ENCODE data around the gene SGIP1. TPM values are rescaled to one million over a fixed set of nuclear protein-coding genes. Genes with fewer than 3 reads are reported as not detected.
"Not testable (repeated sequence)": the region's sequence is repeated elsewhere in the genome, so short reads cannot be mapped to it uniquely, and the experiment has no call there.

SGIP1 gene
- total RNA-seq, 2 donors from 2014 or later, result 1.0 to 2.4 TPM

- ATAC-seq (no peak), DNase-seq (no peak)
- intact Hi-C loops (cut with DNase I, micrococcal nuclease), result no loop called here
These were observed 15.1 kb downstream of the SGIP1 start for GRCh38 chr1:66549017-66549416.

- ATAC-seq, result no peak
- intact Hi-C loops (cut with DNase I, micrococcal nuclease), result no loop called here
- DNase-seq, result no peak
These were observed 16.3 kb downstream of the SGIP1 start for GRCh38 chr1:66550243-66550642.

- intact Hi-C loops (cut with DNase I, micrococcal nuclease), result no loop called here
- ATAC-seq, result no peak
- no peak for DNase-seq
These were observed 18.3 kb downstream of the SGIP1 start for GRCh38 chr1:66552287-66552686.

- DNase-seq (no peak), ATAC-seq (no peak)
- intact Hi-C loops (cut with DNase I, micrococcal nuclease), result no loop called here
These were observed 18.9 kb downstream of the SGIP1 start for GRCh38 chr1:66552829-66553228.

- intact Hi-C loops (cut with DNase I, micrococcal nuclease), result no loop called here
- DNase-seq (no peak), ATAC-seq (no peak)
These were observed 19.9 kb downstream of the SGIP1 start for GRCh38 chr1:66553846-66554245.

DNA sequence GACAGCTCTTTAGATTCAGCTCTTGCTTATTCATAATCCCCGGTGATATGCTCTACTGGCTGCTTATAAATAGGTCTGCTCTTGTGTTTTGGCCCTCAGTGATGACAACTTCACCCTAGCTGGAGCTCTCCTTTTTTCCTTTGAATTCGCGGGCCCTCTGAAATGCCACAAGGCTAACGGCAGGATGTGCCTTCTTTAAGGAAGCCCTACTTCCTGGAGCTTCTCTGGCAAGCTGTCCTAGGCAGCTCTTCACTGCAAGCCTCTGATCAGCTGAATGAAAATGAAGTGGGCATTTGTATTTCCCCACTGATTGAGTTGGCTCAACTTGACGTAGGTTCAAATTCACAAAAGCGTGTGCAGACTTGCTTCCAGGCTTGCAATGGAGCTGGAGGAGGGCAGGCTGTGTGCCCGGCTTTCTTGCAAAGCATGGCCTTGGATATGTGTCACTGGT, 22.2 kb downstream of the SGIP1 start:
- no peak for ATAC-seq
- no peak for DNase-seq
- intact Hi-C loops (cut with DNase I, micrococcal nuclease), result no loop called here

GRCh38 chr1:66557157-66557556, 23.2 kb downstream of the SGIP1 start:
- no peak for DNase-seq
- no peak for ATAC-seq
- intact Hi-C loops (cut with DNase I, micrococcal nuclease), result no loop called here

GRCh38 chr1:66559517-66559916, 25.6 kb downstream of the SGIP1 start:
- intact Hi-C loops (cut with DNase I, micrococcal nuclease), result no loop called here
- no peak for DNase-seq

DNA sequence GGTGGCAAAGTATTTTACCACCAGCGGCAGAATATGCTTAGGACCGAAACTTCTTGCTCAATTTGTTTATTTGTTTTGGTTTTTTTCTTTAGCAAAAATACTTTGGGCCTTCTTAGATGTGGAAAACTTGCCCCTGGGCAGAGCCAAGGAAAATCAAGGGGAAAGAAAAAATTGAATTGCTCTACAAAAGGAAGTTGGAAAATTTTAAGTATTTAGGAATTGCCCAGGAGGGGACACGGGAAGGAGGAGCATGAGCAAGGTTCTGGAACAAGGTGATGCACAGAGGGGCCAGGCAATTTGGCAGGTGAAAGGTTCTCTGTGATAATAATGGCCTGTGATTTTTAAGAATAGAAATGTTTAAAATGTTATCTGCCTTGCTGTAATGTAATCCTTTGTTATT, 28.6 kb downstream of the SGIP1 start:
- no peak for ATAC-seq
- no peak for DNase-seq
- intact Hi-C loops (cut with DNase I, micrococcal nuclease), result no loop called here

More at GRCh38 chr1:66559517-66559916, 25.6 kb downstream of the SGIP1 start:
- ATAC-seq, result no peak

DNA sequence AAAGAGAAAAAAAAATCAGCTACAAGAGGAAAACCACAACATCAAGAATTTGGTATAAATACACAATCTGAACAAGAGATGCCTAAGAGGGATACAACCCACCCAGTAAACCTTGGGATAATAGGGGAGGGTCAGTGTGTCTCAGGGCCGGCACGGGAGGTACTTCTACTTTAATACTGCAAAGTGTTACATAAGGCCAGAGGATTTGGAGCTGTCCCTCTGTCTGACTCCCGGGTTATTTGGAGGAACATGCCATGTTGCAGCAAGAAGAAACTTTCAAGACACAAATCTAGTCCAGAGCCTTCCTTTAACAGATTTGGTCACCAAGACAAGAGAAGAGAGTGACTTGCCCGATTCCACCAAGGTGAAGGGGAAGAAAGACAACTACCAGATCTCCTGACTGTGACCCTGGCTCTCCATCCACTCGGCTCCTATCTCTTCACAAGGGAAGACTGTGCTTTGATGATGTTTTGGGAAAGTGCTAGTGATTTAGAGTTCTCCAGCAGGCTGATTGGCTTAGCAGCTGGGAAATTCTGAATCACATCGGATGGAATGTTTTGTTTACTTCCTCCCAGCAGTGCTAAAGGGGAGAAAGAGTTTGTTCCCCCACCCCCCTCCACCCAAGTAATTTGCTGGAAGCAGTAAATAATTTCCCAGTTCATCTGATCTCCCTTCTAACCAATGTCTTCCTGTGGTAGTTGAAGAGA, 29.3 kb downstream of the SGIP1 start:
- ATAC-seq (no peak), DNase-seq (no peak)
- intact Hi-C loops (cut with DNase I, micrococcal nuclease), result no loop called here

DNA sequence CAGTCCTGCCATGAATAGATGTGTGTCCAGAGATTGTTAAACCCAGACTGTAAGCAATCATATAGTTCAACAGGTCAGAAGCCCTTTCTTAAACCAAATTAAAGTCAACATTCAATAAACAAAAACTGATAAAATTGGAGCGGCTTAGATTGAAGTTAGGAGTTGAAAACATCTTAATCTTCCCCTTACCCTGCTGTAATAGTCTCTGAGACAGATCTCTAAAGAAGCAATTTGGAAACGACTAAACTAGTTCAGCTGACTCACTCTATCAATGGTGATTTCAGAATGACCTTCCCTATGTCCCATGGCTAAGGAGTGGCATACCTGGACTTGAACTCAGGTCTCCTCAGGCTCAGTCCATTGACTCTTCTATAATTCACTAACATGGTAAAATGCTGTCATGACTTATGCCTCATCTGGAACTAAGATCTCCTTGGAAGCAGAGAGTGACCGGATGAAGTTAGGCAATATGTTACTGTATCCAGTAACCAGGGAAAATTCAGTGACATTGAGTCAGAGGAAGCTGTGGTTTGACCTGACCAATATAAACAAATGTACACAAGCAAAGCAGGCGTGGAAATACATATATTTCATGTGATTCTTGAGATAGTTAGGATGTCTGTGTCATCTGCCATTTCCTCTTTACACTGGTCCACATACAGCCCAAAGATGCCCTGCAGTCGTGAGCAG, 30.1 kb downstream of the SGIP1 start:
- intact Hi-C loops (cut with DNase I, micrococcal nuclease), result no loop called here
- ATAC-seq (no peak), DNase-seq (no peak)

GRCh38 chr1:66570196-66570595, 36.2 kb downstream of the SGIP1 start:
- intact Hi-C loops (cut with DNase I, micrococcal nuclease), result no loop called here
- ATAC-seq, result no peak
- no peak for DNase-seq

- ATAC-seq (no peak), DNase-seq (no peak)
- intact Hi-C loops (cut with DNase I, micrococcal nuclease), result no loop called here
These were observed 37.8 kb downstream of the SGIP1 start for GRCh38 chr1:66571789-66572188.

GRCh38 chr1:66575739-66576138, 41.8 kb downstream of the SGIP1 start:
- ATAC-seq, result no peak

GRCh38 chr1:66576645-66577044, 42.7 kb downstream of the SGIP1 start:
- ATAC-seq (no peak), DNase-seq (no peak)
- intact Hi-C loops (cut with DNase I, micrococcal nuclease), result no loop called here

More at GRCh38 chr1:66575739-66576138, 41.8 kb downstream of the SGIP1 start:
- intact Hi-C loops (cut with DNase I, micrococcal nuclease), result no loop called here
- DNase-seq, result no peak

DNA sequence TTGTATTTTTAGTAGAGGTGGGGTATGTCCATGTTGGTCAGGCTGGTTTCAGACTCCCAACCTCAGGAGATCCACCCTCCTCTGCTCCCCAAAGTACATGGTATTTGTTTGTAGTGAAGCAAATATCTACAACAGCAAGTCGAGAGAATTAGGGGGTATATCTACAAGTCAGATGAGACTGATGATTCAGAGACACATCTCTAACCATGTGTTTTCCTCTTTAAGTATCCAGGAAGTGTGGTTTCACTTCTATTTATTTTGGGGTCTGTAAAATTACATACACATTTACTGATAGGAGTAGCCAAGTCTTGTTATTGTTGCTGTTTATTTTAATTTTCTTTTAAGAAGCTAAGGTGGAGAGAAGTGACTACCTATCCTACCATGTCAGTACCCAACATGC, 44.9 kb downstream of the SGIP1 start:
- intact Hi-C loops (cut with DNase I, micrococcal nuclease), result no loop called here
- no peak for DNase-seq
- ATAC-seq, result no peak

- DNase-seq, result no peak
These were observed 46.1 kb downstream of the SGIP1 start for GRCh38 chr1:66580081-66580480.

DNA sequence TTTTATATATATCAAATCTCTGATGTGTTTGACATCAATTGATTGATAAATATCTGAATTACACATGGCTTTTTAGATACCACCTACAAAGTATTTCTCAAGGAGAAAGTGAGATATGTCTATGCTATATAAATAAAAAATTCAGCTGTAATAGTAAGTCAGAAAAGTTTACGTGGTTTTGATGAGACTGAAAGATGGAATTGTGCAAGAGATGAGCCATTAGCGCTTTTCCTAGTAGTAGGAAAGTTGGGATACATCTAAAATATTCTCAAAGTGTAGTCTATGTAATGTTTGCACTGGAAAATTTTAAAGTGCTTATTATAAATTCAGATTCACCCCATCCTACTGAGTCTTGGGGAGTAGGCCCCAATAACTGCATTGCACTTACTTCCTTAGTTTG, 49.1 kb downstream of the SGIP1 start:
- ATAC-seq, result no peak
- intact Hi-C loops (cut with DNase I, micrococcal nuclease), result no loop called here
- no peak for DNase-seq

More at GRCh38 chr1:66580081-66580480, 46.1 kb downstream of the SGIP1 start:
- intact Hi-C loops (cut with DNase I, micrococcal nuclease), result no loop called here
- ATAC-seq, result no peak

- intact Hi-C loops (cut with DNase I, micrococcal nuclease), result no loop called here
- no peak for ATAC-seq
- no peak for DNase-seq
These were observed 51.0 kb downstream of the SGIP1 start for GRCh38 chr1:66585002-66585401.

DNA sequence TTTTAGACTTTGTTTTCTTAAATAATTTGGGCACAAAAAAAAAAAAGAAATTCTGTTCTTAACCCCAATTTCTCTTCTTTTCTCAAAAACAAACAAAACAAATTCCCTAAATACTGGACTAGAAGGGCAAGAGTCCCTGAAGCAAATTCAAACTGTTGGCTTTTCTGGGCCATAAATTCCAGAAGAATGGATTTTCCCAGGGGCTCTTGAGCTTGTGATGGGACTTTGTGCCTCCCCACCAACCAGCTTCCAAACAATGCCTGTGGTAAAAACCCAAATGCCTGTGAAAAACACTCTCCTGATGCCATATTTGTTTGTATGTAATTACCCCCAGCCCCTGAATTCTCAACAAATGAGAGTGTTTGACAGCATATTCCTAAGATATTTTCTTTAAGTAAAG, 55.4 kb downstream of the SGIP1 start:
- intact Hi-C loops (cut with DNase I, micrococcal nuclease), result no loop called here
- no peak for DNase-seq
- ATAC-seq, result no peak

DNA sequence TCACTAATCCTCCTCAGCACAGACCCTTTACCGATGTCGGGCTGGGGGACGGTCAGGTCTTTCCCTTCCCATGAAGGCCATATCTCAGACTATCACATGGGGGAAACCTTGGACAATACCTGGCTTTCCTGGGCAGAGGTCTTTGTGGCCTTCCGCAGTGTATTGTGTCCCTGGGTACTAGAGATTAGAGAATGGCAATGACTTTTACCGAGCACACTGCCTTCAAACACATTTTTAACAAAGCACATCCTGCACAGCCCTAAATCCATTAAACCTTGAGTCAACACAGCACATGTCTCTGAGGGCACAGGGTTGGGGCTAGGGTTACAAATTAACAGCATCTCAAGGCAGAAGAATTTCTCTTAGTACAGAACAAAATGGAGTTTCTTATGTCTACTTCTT, 58.2 kb downstream of the SGIP1 start:
- intact Hi-C loops (cut with DNase I, micrococcal nuclease); ATAC-seq; DNase-seq: not testable (repeated sequence)

All from left colon (tissue), 2 donors.